IMR-90 (cell line): ENCODE results near the gene TNFRSF21. TPM values are rescaled to one million over a fixed set of nuclear protein-coding genes. Genes with fewer than 3 reads are reported as not detected.

Experiments
- ATAC-seq: fragments of 200-7000 bp; cut with Tn5 transposase; 2 replicates; pipeline ENCODE4 v1.9.1; 2020; ENCODE audit warnings: low read depth, mild to moderate bottlenecking, moderate library complexity
- BruUV-seq: library from RNA; stranded (reverse); fragments of 400-500 nt; replicated peaks from 2 replicates; lab custom pipeline; 2021; lab: Mats Ljungman, UMichigan
- CTCF ChIA-PET: fragments of 300-600 bp; formaldehyde crosslinking; extraction: SDS; loops from one replicate; lab custom pipeline; 2021; ENCODE audit warnings: antibody characterized with exemption; lab: Yijun Ruan, JAX
- POLR2A ChIA-PET: fragments of 300-600 bp; sonication (Branson Sonifier 250); formaldehyde crosslinking; loops from one replicate; lab custom pipeline; 2022; ENCODE audit warnings: antibody characterized with exemption; ENCODE audit not compliant: unreplicated experiment; lab: Charles Lee
- DNase-seq: peaks from one replicate; pipeline ENCODE4 v3.0.0; 2013
- H2AFZ ChIP-seq: replicated peaks from 2 replicates; pipeline ENCODE3; 2013; ENCODE audit warnings: low read length, mild to moderate bottlenecking; ENCODE audit not compliant: poor library complexity
- H2AK5ac ChIP-seq: 2 replicates; pipeline ENCODE4 v1.6.1; 2013; ENCODE audit warnings: low read depth, low read length, inconsistent platforms
- H2AK9ac ChIP-seq: replicated peaks from 2 replicates; pipeline ENCODE3; 2013; ENCODE audit warnings: mild to moderate bottlenecking, low read depth, low read length, moderate library complexity; ENCODE audit not compliant: poor library complexity
- H2BK120ac ChIP-seq: 2 replicates; pipeline ENCODE4 v1.6.1; 2013; ENCODE audit warnings: low read depth, low read length, inconsistent platforms
- H2BK15ac ChIP-seq: 3 replicates; pipeline ENCODE4 v1.6.1; 2013; ENCODE audit warnings: low read depth, low read length, inconsistent platforms
- H2BK20ac ChIP-seq: 2 replicates; pipeline ENCODE4 v1.6.1; 2013; ENCODE audit warnings: low read depth, mild to moderate bottlenecking, inconsistent platforms, low read length, moderate library complexity
- H2BK5ac ChIP-seq: 2 replicates; pipeline ENCODE4 v1.6.1; 2013; ENCODE audit warnings: mild to moderate bottlenecking, low read depth, low read length, inconsistent platforms; ENCODE audit not compliant: poor library complexity, severe bottlenecking
- H3K14ac ChIP-seq: replicated peaks from 2 replicates; pipeline ENCODE4 v1.6.1; 2013; ENCODE audit warnings: low read depth, low read length, inconsistent platforms
- H3K18ac ChIP-seq: 2 replicates; pipeline ENCODE4 v1.6.1; 2013; ENCODE audit warnings: low read depth, low read length, control low read depth
- H3K23ac ChIP-seq: 2 replicates; pipeline ENCODE4 v1.6.1; 2013; ENCODE audit warnings: low read depth, low read length, inconsistent platforms
- H3K27ac ChIP-seq: 2 replicates; pipeline ENCODE4 v1.5.1; 2013; ENCODE audit warnings: mild to moderate bottlenecking, control low read depth, low read length; ENCODE audit not compliant: insufficient read depth
- H3K27me3 ChIP-seq: 2 replicates; pipeline ENCODE4 v1.6.1; 2013; ENCODE audit warnings: low read length; ENCODE audit not compliant: control insufficient read depth, insufficient read depth
- H3K36me3 ChIP-seq: 2 replicates; pipeline ENCODE4 v1.6.1; 2013; ENCODE audit warnings: low read length, mixed read lengths; ENCODE audit not compliant: control insufficient read depth, insufficient read depth
- H3K4ac ChIP-seq: 2 replicates; pipeline ENCODE4 v1.6.1; 2013; ENCODE audit warnings: low read depth, low read length, inconsistent platforms
- H3K4me1 ChIP-seq: 2 replicates; pipeline ENCODE4 v1.6.1; 2013; ENCODE audit warnings: low read length, mixed read lengths; ENCODE audit not compliant: control insufficient read depth, insufficient read depth
- H3K4me2 ChIP-seq: 2 replicates; pipeline ENCODE4 v1.6.1; 2013; ENCODE audit warnings: low read depth, mild to moderate bottlenecking, control low read depth, low read length, moderate library complexity
- H3K4me3 ChIP-seq: 2 replicates; pipeline ENCODE4 v1.5.1; 2013; ENCODE audit warnings: low read depth, mild to moderate bottlenecking, control low read depth, low read length, moderate library complexity; ENCODE audit not compliant: insufficient read depth
- H3K56ac ChIP-seq: 2 replicates; pipeline ENCODE4 v1.6.1; 2013; ENCODE audit warnings: low read length, inconsistent platforms; ENCODE audit not compliant: insufficient read depth; ENCODE audit errors: extremely low read depth
- H3K79me1 ChIP-seq, 2 experiments: 2 replicates each; pipeline ENCODE4 v1.6.1; 2013; ENCODE audit warnings: low read length in 2 of 2, inconsistent platforms in 1 of 2, low read depth in 1 of 2
- H3K9ac ChIP-seq: 2 replicates; pipeline ENCODE4 v1.6.1; 2013; ENCODE audit warnings: low read depth, low read length, control low read depth
- H3K9me1 ChIP-seq: 2 replicates; pipeline ENCODE4 v1.6.1; 2013; ENCODE audit warnings: low read length, inconsistent platforms; ENCODE audit not compliant: insufficient read depth
- H3K9me3 ChIP-seq: 2 replicates; pipeline ENCODE4 v1.6.1; 2013; ENCODE audit warnings: low read length; ENCODE audit not compliant: control insufficient read depth, insufficient read depth
- H4K20me1 ChIP-seq: 2 replicates; pipeline ENCODE4 v1.6.1; 2013; ENCODE audit warnings: low read length, inconsistent platforms; ENCODE audit not compliant: insufficient read depth
- H4K5ac ChIP-seq: 2 replicates; pipeline ENCODE4 v1.6.1; 2013; ENCODE audit warnings: mild to moderate bottlenecking, low read depth, low read length, control low read depth
- H4K8ac ChIP-seq, 2 experiments: 2 replicates each; pipeline ENCODE4 v1.6.1; 2013; ENCODE audit warnings: low read depth in 2 of 2, low read length in 2 of 2, control low read depth in 1 of 2, inconsistent platforms in 1 of 2
- H4K91ac ChIP-seq: 2 replicates; pipeline ENCODE4 v1.6.1; 2013; ENCODE audit warnings: low read depth, low read length, inconsistent platforms; ENCODE audit not compliant: insufficient read depth
- BHLHE40 ChIP-seq: fragments of 150-350 bp; IDR thresholded peaks from 2 replicates; pipeline ENCODE4 v1.6.1; 2016; ENCODE audit warnings: mild to moderate bottlenecking, low read depth, low read length
- CEBPB ChIP-seq: IDR thresholded peaks from 2 replicates; pipeline ENCODE4 v1.6.1; 2012; ENCODE audit warnings: low read depth, low read length, improper control_type of control experiment
- CHD1 ChIP-seq: IDR thresholded peaks from 2 replicates; pipeline ENCODE4 v1.6.1; 2012; ENCODE audit warnings: low read depth, low read length, improper control_type of control experiment
- MAFK ChIP-seq: IDR thresholded peaks from 2 replicates; pipeline ENCODE4 v1.6.1; 2012; ENCODE audit warnings: low read depth, low read length, improper control_type of control experiment
- MXI1 ChIP-seq: IDR thresholded peaks from 2 replicates; pipeline ENCODE4 v1.6.1; 2012; ENCODE audit warnings: low read depth, mild to moderate bottlenecking, low read length, moderate library complexity, borderline replicate concordance
- SMC3 ChIP-seq: fragments of 150-350 bp; IDR thresholded peaks from 2 replicates; pipeline ENCODE4 v1.6.1; 2016; ENCODE audit warnings: low read depth, mild to moderate bottlenecking, antibody characterized with exemption, low read length, moderate library complexity
- WGBS, 2 experiments: methylation state at CpG; one replicate each; pipeline versions ENCODE4 v1.1.5 to v1.1.7; 2013; ENCODE audit warnings: missing lambda C conversion rate in 2 of 2; ENCODE audit not compliant: insufficient read length in 1 of 2; ENCODE audit errors: extremely low coverage in 2 of 2; 5-methylcytosine and 5-hydroxymethylcytosine counted together
- dilution Hi-C: fragments of 300-500 bp; cut with HindIII; formaldehyde crosslinking; loops from one replicate; pipeline ENCODE4 v1.14.3; 2018; ENCODE audit warnings: low sequenced_read_pairs; ENCODE audit not compliant: unreplicated experiment
- in situ Hi-C: fragments of 300-500 bp; cut with MboI; formaldehyde crosslinking; loops from 3 replicates; pipeline ENCODE4 v1.14.3; 2019; ENCODE audit warnings: low sequenced_read_pairs, inconsistent platforms, mixed read lengths
- intact Hi-C: fragments of 100-400 bp; cut with micrococcal nuclease; formaldehyde crosslinking; loops from 2 replicates; pipeline ENCODE4 v1.10.0; 2022
- polyA plus RNA-seq, 3 experiments: library from polyadenylated mRNA; depleted of rRNA; stranded (reverse); fragments of >200 nt; gene quantifications; 2 replicates each; pipeline ENCODE4 v1.2.3, GENCODE V29; 2012; ENCODE audit warnings: low replicate concordance in 1 of 3
- total RNA-seq: library from RNA; depleted of rRNA; stranded (reverse); fragments of >200 nt; gene quantifications from 2 replicates; pipeline ENCODE4 v1.2.3, GENCODE V29; 2012
- TF ChIP-seq, protein P1 (sequence below): fragments of 150-350 bp; IDR thresholded peaks from 2 replicates; pipeline ENCODE4 v1.6.1; 2016; ENCODE audit warnings: low read depth, mild to moderate bottlenecking, low read length, moderate library complexity, borderline replicate concordance

The TNFRSF21 gene
- total and polyA plus RNA-seq, 2 of the 4 experiments (the other 2 are of a cell fraction) = 2.9 to 6.9 TPM

DNA sequence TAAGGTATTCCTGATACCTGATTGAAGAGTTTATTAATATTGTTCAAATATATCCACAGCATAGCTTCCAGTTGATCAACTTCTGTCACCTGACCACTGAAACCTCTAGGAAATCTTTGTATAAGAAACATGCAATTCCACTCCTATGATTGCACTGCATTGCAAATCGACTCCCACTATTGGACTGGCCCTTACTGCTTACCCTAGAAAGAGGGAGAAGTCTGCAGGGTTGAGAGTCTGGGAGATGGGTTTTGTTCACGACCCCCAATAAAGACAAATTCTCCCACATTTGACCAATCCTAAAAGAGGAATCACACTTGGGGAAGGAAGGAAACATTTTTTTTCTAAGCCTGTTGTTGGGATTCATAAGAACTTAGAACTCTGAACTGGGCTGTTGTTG lies 43.7 kb downstream of the TNFRSF21 start:
- Histone ChIP-seq H2BK15ac (no peak overlapping the region), H3K4ac (no peak overlapping the region), H3K9ac (no peak overlapping the region), H3K56ac (no peak overlapping the region), H3K18ac (no peak overlapping the region), H3K27ac (no peak overlapping the region), H3K14ac (no peak overlapping the region), H4K5ac (no peak overlapping the region), H2AK9ac (no peak overlapping the region), H2BK20ac (no peak overlapping the region), H3K27me3 (no peaks in the 10 kb centered on the region), H3K36me3 (no peaks in the 10 kb centered on the region), H2BK5ac (no peak overlapping the region), H4K20me1 (no peaks in the 10 kb centered on the region), H4K91ac (no peak overlapping the region), H3K4me1 (peaks cover 4% of the 10 kb centered on the region; the same call in 1 of the 2 replicates), H2BK120ac (no peak overlapping the region), H3K9me3 (no peaks in the 10 kb centered on the region), H3K4me2 (no peak overlapping the region), H2AFZ (no peak overlapping the region), H4K8ac (no peak overlapping the region), H3K4me3 (no peak overlapping the region), H3K9me1 (peaks cover 3% of the 10 kb centered on the region; the same call in 1 of the 2 replicates), H2AK5ac (no peak overlapping the region), H3K79me1 (peaks cover 0 to 3% of the 10 kb centered on the region in 2 experiments; a peak in 2 of 4 replicates), H3K23ac (no peak overlapping the region)
- DNase-seq = no peak
- dilution Hi-C loops = no loop called here
- ATAC-seq = no peak
- in situ Hi-C loops = no loop called here
- BruUV-seq = no TSS peak
- CTCF ChIA-PET = no interaction called here
- intact Hi-C loops = no loop called here
- WGBS, 2 experiments = no CpG with 5 or more reads among the region's 2 CpGs
- POLR2A ChIA-PET = no interaction called here
- no peak for TF ChIP-seq SMC3
- TF ChIP-seq MAFK = no peak
- TF ChIP-seq CHD1 = no peak
- TF ChIP-seq, protein P1, sequence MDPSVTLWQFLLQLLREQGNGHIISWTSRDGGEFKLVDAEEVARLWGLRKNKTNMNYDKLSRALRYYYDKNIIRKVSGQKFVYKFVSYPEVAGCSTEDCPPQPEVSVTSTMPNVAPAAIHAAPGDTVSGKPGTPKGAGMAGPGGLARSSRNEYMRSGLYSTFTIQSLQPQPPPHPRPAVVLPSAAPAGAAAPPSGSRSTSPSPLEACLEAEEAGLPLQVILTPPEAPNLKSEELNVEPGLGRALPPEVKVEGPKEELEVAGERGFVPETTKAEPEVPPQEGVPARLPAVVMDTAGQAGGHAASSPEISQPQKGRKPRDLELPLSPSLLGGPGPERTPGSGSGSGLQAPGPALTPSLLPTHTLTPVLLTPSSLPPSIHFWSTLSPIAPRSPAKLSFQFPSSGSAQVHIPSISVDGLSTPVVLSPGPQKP = no peak
- TF ChIP-seq MXI1 = no peak
- no peak for TF ChIP-seq BHLHE40
- TF ChIP-seq CEBPB = no peak
